Kidney epithelial cell (primary cell): ENCODE results near the gene TMEM128. TPM values are rescaled to one million over a fixed set of nuclear protein-coding genes. Genes with fewer than 3 reads are reported as not detected.

Source experiments
- DNase-seq: peaks from one replicate; pipeline ENCODE4 v3.0.0-alpha.2; 2010; ENCODE audit warnings: low read depth
- H3K27me3 ChIP-seq: 2 replicates; pipeline ENCODE4 v1.6.0; 2011; ENCODE audit warnings: low read length; ENCODE audit not compliant: control insufficient read depth, insufficient read depth
- H3K36me3 ChIP-seq: 2 replicates; pipeline ENCODE4 v1.5.1; 2011; ENCODE audit warnings: low read length; ENCODE audit not compliant: control insufficient read depth, insufficient read depth
- H3K4me3 ChIP-seq: 2 replicates; pipeline ENCODE4 v1.5.1; 2011; ENCODE audit warnings: low read depth, mild to moderate bottlenecking, control low read depth, low read length
- CTCF ChIP-seq: IDR thresholded peaks from 2 replicates; pipeline ENCODE4 v1.5.1; 2011; ENCODE audit warnings: mild to moderate bottlenecking, moderate library complexity, low read length, control low read depth, inconsistent platforms; ENCODE audit not compliant: insufficient read depth, poor library complexity, severe bottlenecking
- total RNA-seq: library from RNA; depleted of rRNA; stranded (reverse); fragments of >200 nt; gene quantifications from 2 replicates; pipeline ENCODE4 v1.2.3, GENCODE V29; 2015

Gene TMEM128
- total RNA-seq, 1 donor from 2014 or later = 39.1 TPM

- no peak for TF ChIP-seq CTCF
- Histone ChIP-seq H3K27me3 (no peaks in the 10 kb centered on the region), H3K36me3 (peaks cover 1% of the 10 kb centered on the region), H3K4me3 (no peak overlapping the region)
- DNase-seq = no peak
Measured at GRCh38 chr4:4271912-4272311, 23.9 kb upstream of the TMEM128 start.

GRCh38 chr4:4270529-4270928 lies 22.5 kb upstream of the TMEM128 start:
- no peak for DNase-seq
- no peak for TF ChIP-seq CTCF
- no peaks in the 10 kb centered on the region for H3K27me3 ChIP-seq
- H3K36me3 ChIP-seq = peaks cover 1% of the 10 kb centered on the region
- H3K4me3 ChIP-seq = no peak overlapping the region

GRCh38 chr4:4269856-4270255 lies 21.8 kb upstream of the TMEM128 start:
- H3K36me3 ChIP-seq = peaks cover 1% of the 10 kb centered on the region
- DNase-seq = no peak
- TF ChIP-seq CTCF = no peak
- no peak overlapping the region for H3K4me3 ChIP-seq
- H3K27me3 ChIP-seq = no peaks in the 10 kb centered on the region

GRCh38 chr4:4269331-4269731 lies 21.3 kb upstream of the TMEM128 start:
- H3K4me3 ChIP-seq = no peak overlapping the region
- no peak for DNase-seq
- peaks cover 1% of the 10 kb centered on the region for H3K36me3 ChIP-seq
- no peak for TF ChIP-seq CTCF
- no peaks in the 10 kb centered on the region for H3K27me3 ChIP-seq

GRCh38 chr4:4268776-4269175 lies 20.8 kb upstream of the TMEM128 start:
- Histone ChIP-seq H3K27me3 (no peaks in the 10 kb centered on the region), H3K4me3 (no peak overlapping the region), H3K36me3 (peaks cover 1% of the 10 kb centered on the region)
- DNase-seq = no peak
- TF ChIP-seq CTCF = no peak

GRCh38 chr4:4267981-4268380 lies 20.0 kb upstream of the TMEM128 start:
- Histone ChIP-seq H3K36me3 (peaks cover 1% of the 10 kb centered on the region), H3K27me3 (no peaks in the 10 kb centered on the region), H3K4me3 (no peak overlapping the region)
- DNase-seq = no peak
- no peak for TF ChIP-seq CTCF
